Adrenal gland (tissue), 12 donors: ENCODE data around the gene ACOX3. TPM values are rescaled to one million over a fixed set of nuclear protein-coding genes. Genes with fewer than 3 reads are reported as not detected.

Source experiments
- DNase-seq, 7 donors: peaks; one replicate each; pipeline ENCODE4 v3.0.0-alpha.2; 2019 to 2020
- H3K27ac ChIP-seq, 5 donors: fragments of 200-600 bp; sonication (generic) in 4 of 5; 1 replicate in 3 of 5; 2 replicates in 2 of 5; pipeline versions ENCODE4 v1.5.1 to v1.8.0; 2016 to 2020; ENCODE audit warnings: mild to moderate bottlenecking in 1 of 5
- H3K27me3 ChIP-seq: fragments of 200-600 bp; 2 replicates; pipeline ENCODE4 v1.8.0; 2021
- H3K36me3 ChIP-seq, 2 donors: fragments of 200-600 bp; replicated peaks in 1 of 2; 1 replicate in 1 of 2; 2 replicates in 1 of 2; pipeline versions ENCODE4 v1.5.1 to v1.8.0; 2018 to 2022
- H3K4me1 ChIP-seq, 2 donors: fragments of 200-600 bp; replicated peaks in 1 of 2; 1 replicate in 1 of 2; 2 replicates in 1 of 2; pipeline versions ENCODE4 v1.5.1 to v1.8.0; 2018 to 2021
- H3K4me3 ChIP-seq, 4 donors: fragments of 200-600 bp; sonication (generic) in 3 of 4; one replicate each; pipeline ENCODE4 v1.5.1; 2016 to 2018
- H3K9me3 ChIP-seq, 3 donors: fragments of 200-600 bp; sonication (generic) in 1 of 3; replicated peaks in 1 of 3; 1 replicate in 2 of 3; 2 replicates in 1 of 3; pipeline versions ENCODE4 v1.5.1 to v1.8.0; 2016 to 2021
- CTCF ChIP-seq, 6 experiments: fragments of 450-650 bp in 4 of 6; fragments of 200-600 bp in 2 of 6; sonication (generic) in 1 of 6; IDR thresholded peaks; 1 replicate in 5 of 6; 2 replicates in 1 of 6; pipeline versions ENCODE4 v1.5.1 to v1.8.0; 2016 to 2021; ENCODE audit warnings: antibody characterized with exemption in 6 of 6, mild to moderate bottlenecking in 2 of 6, moderate library complexity in 1 of 6
- POLR2A ChIP-seq, 2 donors: fragments of 450-650 bp; IDR thresholded peaks; one replicate each; pipeline ENCODE4 v1.6.1; 2017; ENCODE audit warnings: antibody characterized with exemption in 2 of 2, mild to moderate bottlenecking in 2 of 2, moderate library complexity in 1 of 2
- WGBS, 4 donors: extraction: QIAGEN DNeasy Blood & Tissue Kit in 2 of 4; methylation state at CpG; one replicate each; pipeline versions ENCODE4 v1.1.5 to v1.1.7; 2013 to 2017; 5-methylcytosine and 5-hydroxymethylcytosine counted together
- intact Hi-C, 2 donors: fragments of 100-400 bp; cut with DNase I; formaldehyde crosslinking; loops; one replicate each; pipeline versions ENCODE4 v1.14.1 to v1.15.0; 2022 to 2023
- polyA plus RNA-seq, 3 donors: library from polyadenylated mRNA; stranded (reverse); fragments of 200-250 nt in 2 of 3; fragments of 350-450 nt in 1 of 3; fragmentation: Illumina TruSeq in 1 of 3; extraction: RNeasy Lipid Tissue Mini Kit (QIAGEN cat#74804) in 1 of 3; gene quantifications; one replicate each; pipeline ENCODE4 v1.2.3, GENCODE V29; 2013 to 2014
- total RNA-seq, 9 donors: library from RNA; depleted of rRNA in 4 of 9; stranded (reverse); fragments of >200 nt in 4 of 9; fragments of 120-200 nt in 1 of 9; fragmentation: NEBNext Ultra II Directional in 1 of 9; extraction: Animal tissue kit (Norgen Biotek cat#: 25700) in 1 of 9; gene quantifications; one replicate each; pipeline versions ENCODE4 v1.1.0 to v1.2.4, GENCODE V29; 2013 to 2023
- donor health status: healthy with polysubstance abuse.
- donor health status: Bipolar disorder and iron deficiency.
- donor health status: DM: yes; HTN: yes; CAD: no.
- donor health status: DM: no; HTN: no; CAD: no.
- donor health status: DM: no; HTN: no; CAD: no.
- donor health status: DM: yes; HTN: yes; CAD: no.

Gene ACOX3
- total and polyA plus RNA-seq, 12 donors = 10.4 to 44.2 (median 26.3) TPM

DNA sequence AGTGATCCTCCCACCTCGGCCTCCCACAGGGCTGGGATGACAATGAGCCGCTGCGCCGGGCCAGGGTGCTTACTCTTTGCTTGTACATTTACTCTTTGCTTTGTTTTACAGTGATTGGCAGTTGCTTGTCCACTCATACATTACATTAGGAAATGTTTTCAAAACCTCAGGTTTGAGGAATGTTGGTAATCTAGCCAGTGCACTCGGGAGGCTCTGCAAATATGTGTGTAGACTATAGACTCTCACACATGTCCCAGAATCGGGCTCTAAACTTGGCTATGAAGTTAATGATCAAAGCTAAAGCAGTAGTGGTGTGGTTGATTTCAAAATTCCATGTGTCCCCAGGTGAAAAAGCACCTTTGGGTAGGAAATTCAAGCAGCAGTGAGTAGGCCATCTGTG lies 20.6 kb upstream of the ACOX3 start:
- TF ChIP-seq CTCF (IDR thresholded peaks at IDR 0.05) = no peak
- TF ChIP-seq POLR2A (IDR thresholded peaks at IDR 0.05) = no peak
- H3K9me3 ChIP-seq = no peaks in the 10 kb centered on the region
- H3K27ac ChIP-seq = no peak overlapping the region
- no peak overlapping the region for H3K4me3 ChIP-seq
- H3K4me1 ChIP-seq = no peaks in the 10 kb centered on the region
- H3K36me3 ChIP-seq = peaks cover 0 to 48% of the 10 kb centered on the region in 2 donors
- WGBS, 4 donors = 97% methylated on average over 6 of the region's 6 CpGs
- no peak for DNase-seq
- H3K27me3 ChIP-seq = no peaks in the 10 kb centered on the region
- intact Hi-C loops = no loop called here

GRCh38 chr4:8459867-8460445 lies 19.4 kb upstream of the ACOX3 start:
- Histone ChIP-seq H3K36me3 (peaks cover 0 to 43% of the 10 kb centered on the region in 2 donors), H3K27ac (no peak overlapping the region), H3K27me3 (no peaks in the 10 kb centered on the region), H3K4me1 (no peaks in the 10 kb centered on the region), H3K9me3 (no peaks in the 10 kb centered on the region), H3K4me3 (no peak overlapping the region)
- intact Hi-C loops = no loop called here
- 80 to 86% (median 83%) methylated on average over 7 to 8 of the region's 8 CpGs for WGBS, 4 donors
- DNase-seq = no peak
- no peak for TF ChIP-seq POLR2A (IDR thresholded peaks at IDR 0.05)
- TF ChIP-seq CTCF (IDR thresholded peaks at IDR 0.05) = no peak

GRCh38 chr4:8457646-8458252 lies 17.2 kb upstream of the ACOX3 start:
- Histone ChIP-seq H3K9me3 (no peaks in the 10 kb centered on the region), H3K4me1 (no peaks in the 10 kb centered on the region), H3K36me3 (peaks cover 0 to 53% of the 10 kb centered on the region in 2 donors), H3K4me3 (no peak overlapping the region), H3K27me3 (no peaks in the 10 kb centered on the region), H3K27ac (no peak overlapping the region)
- no peak for DNase-seq
- whole genome bisulfite sequencing, 4 donors = 80 to 82% (median 81%) methylated on average over 9 of the region's 9 CpGs
- intact Hi-C loops = no loop called here
- TF ChIP-seq POLR2A (IDR thresholded peaks at IDR 0.05) (no peak), CTCF (IDR thresholded peaks at IDR 0.05) (no peak)

DNA sequence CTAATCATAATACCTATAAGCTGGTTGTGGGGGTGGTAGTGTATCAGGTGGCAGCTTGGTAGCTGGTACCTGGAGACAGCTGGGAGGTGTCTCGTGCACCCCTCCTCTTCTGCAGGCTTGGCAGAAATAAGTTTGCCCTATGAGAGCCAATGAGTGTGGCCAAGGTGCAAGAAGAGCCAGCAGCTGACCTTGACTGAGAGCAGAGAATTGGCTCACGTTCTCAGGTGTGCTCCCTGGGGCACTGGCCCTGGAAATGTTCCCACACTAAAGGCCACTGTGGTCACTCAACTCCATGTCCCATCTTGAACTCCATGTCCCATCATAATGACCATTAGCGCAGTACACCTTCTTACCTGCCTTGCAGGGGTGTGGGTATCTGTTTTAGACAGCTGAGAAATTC lies 13.4 kb upstream of the ACOX3 start:
- H3K27ac ChIP-seq = no peak overlapping the region
- intact Hi-C loops = no loop called here
- no peaks in the 10 kb centered on the region for H3K9me3 ChIP-seq
- H3K4me1 ChIP-seq = no peaks in the 10 kb centered on the region
- 70 to 86% (median 78%) methylated on average over 2 to 3 of the region's 3 CpGs for WGBS, 4 donors
- peaks cover 0 to 76% of the 10 kb centered on the region in 2 donors for H3K36me3 ChIP-seq
- no peak for DNase-seq
- no peak overlapping the region for H3K4me3 ChIP-seq
- no peaks in the 10 kb centered on the region for H3K27me3 ChIP-seq
- TF ChIP-seq CTCF (IDR thresholded peaks at IDR 0.05) (no peak), POLR2A (IDR thresholded peaks at IDR 0.05) (no peak)
